Breast epithelium (tissue), 4 donors: ENCODE measurements around the gene FCN2. TPM values are rescaled to one million over a fixed set of nuclear protein-coding genes. Genes with fewer than 3 reads are reported as not detected.

Source experiments
- DNase-seq, 2 donors: peaks; one replicate each; pipeline ENCODE4 v3.0.0-alpha.2; 2019; ENCODE audit warnings: low spot score in 2 of 2
- H3K27ac ChIP-seq, 2 donors: fragments of 200-600 bp; sonication (generic) in 1 of 2; one replicate each; pipeline ENCODE4 v1.5.1; 2016 to 2019; ENCODE audit warnings: mild to moderate bottlenecking in 1 of 2
- H3K27me3 ChIP-seq, 2 donors: fragments of 200-600 bp; sonication (generic) in 1 of 2; one replicate each; pipeline versions ENCODE4 v1.5.1 to v1.6.0; 2017 to 2019; ENCODE audit warnings: control low read depth in 1 of 2, mild to moderate bottlenecking in 1 of 2
- H3K36me3 ChIP-seq: fragments of 200-600 bp; one replicate; pipeline ENCODE4 v1.5.1; 2019
- H3K4me1 ChIP-seq, 2 donors: fragments of 200-600 bp; sonication (generic); one replicate each; pipeline ENCODE4 v1.5.1; 2016 to 2019; ENCODE audit warnings: control low read depth in 1 of 2
- H3K4me3 ChIP-seq, 3 donors: fragments of 200-600 bp; sonication (generic); 1 replicate in 2 of 3; 2 replicates in 1 of 3; pipeline ENCODE4 v1.5.1; 2016 to 2019; ENCODE audit warnings: mild to moderate bottlenecking in 3 of 3, moderate library complexity in 2 of 3
- H3K9me3 ChIP-seq, 2 donors: fragments of 200-600 bp; sonication (generic) in 1 of 2; one replicate each; pipeline ENCODE4 v1.5.1; 2016 to 2019; ENCODE audit warnings: control low read depth in 1 of 2
- CTCF ChIP-seq, 3 donors: fragments of 450-650 bp; IDR thresholded peaks; one replicate each; pipeline ENCODE4 v1.5.1; 2016 to 2017; ENCODE audit warnings: antibody characterized with exemption in 3 of 3, mild to moderate bottlenecking in 3 of 3, moderate library complexity in 3 of 3
- POLR2A ChIP-seq: fragments of 450-650 bp; IDR thresholded peaks from one replicate; pipeline ENCODE4 v1.6.1; 2016; ENCODE audit warnings: antibody characterized with exemption, mild to moderate bottlenecking, moderate library complexity
- POLR2AphosphoS5 ChIP-seq, 3 donors: sonication (generic); formaldehyde crosslinking; IDR thresholded peaks; one replicate each; pipeline ENCODE4 v1.6.1; 2017; ENCODE audit warnings: antibody characterized with exemption in 3 of 3
- intact Hi-C: fragments of 100-400 bp; cut with DNase I; formaldehyde crosslinking; loops from one replicate; pipeline ENCODE4 v1.15.1; 2023; ENCODE audit warnings: low total_unique reads
- total RNA-seq, 3 donors: library from RNA; depleted of rRNA; stranded (reverse); fragments of >200 nt; gene quantifications; one replicate each; pipeline ENCODE4 v1.1.0, GENCODE V29; 2016

The FCN2 gene
- total RNA-seq, 3 donors from 2014 or later: 0.73 to 2.0 (median 1.8) TPM

GRCh38 chr9:134890155-134890495, 9.5 kb downstream of the FCN2 start:
- intact Hi-C loops: no loop called here
- Histone ChIP-seq H3K4me1 (no peaks in the 10 kb centered on the region), H3K9me3 (peaks cover 8 to 10% of the 10 kb centered on the region in 2 donors), H3K36me3 (no peaks in the 10 kb centered on the region), H3K27ac (no peak overlapping the region), H3K4me3 (no peak overlapping the region), H3K27me3 (no peaks in the 10 kb centered on the region)
- TF ChIP-seq POLR2A: no peak
- TF ChIP-seq CTCF (IDR thresholded peaks at IDR 0.05): no peak
- no peak for TF ChIP-seq POLR2AphosphoS5 (IDR thresholded peaks at IDR 0.05)
- DNase-seq: no peak

DNA sequence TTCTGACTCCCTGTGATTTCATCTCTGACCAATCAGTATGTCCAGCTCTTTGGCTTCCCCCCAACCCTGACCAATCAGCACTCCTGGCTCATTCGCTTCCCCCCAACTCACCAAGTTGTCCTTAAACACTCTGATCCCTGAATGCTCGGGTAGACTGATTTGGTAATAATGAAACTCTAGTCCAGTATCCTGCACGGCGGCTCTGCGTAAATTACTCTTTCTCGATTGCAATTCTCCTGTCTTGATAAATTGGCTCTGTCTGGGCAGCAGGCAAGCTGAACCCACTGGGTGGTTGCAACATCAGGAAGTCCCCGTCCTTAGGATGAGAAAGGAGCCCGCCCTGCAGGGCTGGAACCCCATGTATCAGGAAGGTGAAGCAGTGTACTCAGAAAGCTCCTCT, 10.4 kb downstream of the FCN2 start:
- Histone ChIP-seq H3K4me3 (no peak overlapping the region), H3K27me3 (no peaks in the 10 kb centered on the region), H3K27ac (no peak overlapping the region), H3K4me1 (peaks cover 0 to 5% of the 10 kb centered on the region in 2 donors), H3K36me3 (no peaks in the 10 kb centered on the region), H3K9me3 (peaks cover 8 to 10% of the 10 kb centered on the region in 2 donors)
- intact Hi-C loops: no loop called here
- no peak for DNase-seq
- TF ChIP-seq POLR2A: no peak

- TF ChIP-seq POLR2AphosphoS5 (IDR thresholded peaks at IDR 0.05) (no peak), CTCF (IDR thresholded peaks at IDR 0.05) (no peak), POLR2A (no peak)
- no peak overlapping the region for H3K4me3 ChIP-seq
- intact Hi-C loops: no loop called here
These were observed 11.1 kb downstream of the FCN2 start for GRCh38 chr9:134891713-134892112.

GRCh38 chr9:134892221-134892620, 11.6 kb downstream of the FCN2 start:
- intact Hi-C loops: no loop called here

More at GRCh38 chr9:134891713-134892112, 11.1 kb downstream of the FCN2 start:
- H3K36me3 ChIP-seq: no peaks in the 10 kb centered on the region
- no peaks in the 10 kb centered on the region for H3K27me3 ChIP-seq
- no peak for DNase-seq
- H3K27ac ChIP-seq: no peak overlapping the region
- H3K4me1 ChIP-seq: peaks cover 0 to 5% of the 10 kb centered on the region in 2 donors
- peaks cover 8 to 10% of the 10 kb centered on the region in 2 donors for H3K9me3 ChIP-seq

DNA sequence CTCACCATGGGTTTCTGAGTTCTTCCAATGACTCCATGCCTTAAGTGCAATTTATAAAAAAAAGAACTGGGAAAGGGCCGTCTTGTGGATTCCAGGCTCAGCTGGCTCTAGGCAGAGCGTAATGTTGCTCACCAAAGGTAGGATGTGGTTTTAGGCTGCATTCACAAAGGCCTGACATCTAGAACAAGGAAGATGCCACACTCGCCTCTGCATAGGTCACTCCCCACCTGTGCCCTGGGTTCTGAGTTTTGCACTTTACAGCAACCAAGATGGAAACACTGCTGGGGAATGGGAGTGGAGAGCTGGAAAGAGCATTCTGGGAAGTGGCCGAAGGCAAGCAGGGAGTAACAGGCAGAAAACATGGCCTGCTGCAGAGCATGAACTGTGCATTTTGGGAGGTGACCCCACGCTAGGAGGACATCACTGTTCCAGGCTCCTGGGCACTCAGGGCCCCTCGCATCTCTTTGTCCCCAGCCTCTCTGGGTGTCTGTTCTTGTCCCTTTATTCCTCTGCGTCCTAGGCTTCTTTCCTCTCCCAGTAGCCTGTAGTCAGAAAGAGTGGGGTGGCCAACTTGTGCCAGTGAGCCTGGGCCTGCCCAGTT, 12.3 kb downstream of the FCN2 start:
- TF ChIP-seq POLR2AphosphoS5 (IDR thresholded peaks at IDR 0.05) (no peak), CTCF (IDR thresholded peaks at IDR 0.05) (no peak), POLR2A (no peak)
- no peak for DNase-seq
- Histone ChIP-seq H3K36me3 (no peaks in the 10 kb centered on the region), H3K9me3 (peaks cover 8 to 10% of the 10 kb centered on the region in 2 donors), H3K27me3 (no peaks in the 10 kb centered on the region), H3K4me3 (no peak overlapping the region), H3K27ac (no peak overlapping the region), H3K4me1 (peaks cover 0 to 8% of the 10 kb centered on the region in 2 donors)
- intact Hi-C loops: no loop called here

More at GRCh38 chr9:134892221-134892620, 11.6 kb downstream of the FCN2 start:
- Histone ChIP-seq H3K4me1 (peaks cover 0 to 8% of the 10 kb centered on the region in 2 donors), H3K27me3 (no peaks in the 10 kb centered on the region), H3K9me3 (peaks cover 8 to 10% of the 10 kb centered on the region in 2 donors), H3K4me3 (no peak overlapping the region), H3K36me3 (no peaks in the 10 kb centered on the region), H3K27ac (no peak overlapping the region)
- no peak for DNase-seq
- TF ChIP-seq POLR2AphosphoS5 (IDR thresholded peaks at IDR 0.05): no peak
- no peak for TF ChIP-seq CTCF (IDR thresholded peaks at IDR 0.05)
- no peak for TF ChIP-seq POLR2A
